ENCODE results near the gene SLC2A2. TPM values are rescaled to one million over a fixed set of nuclear protein-coding genes. Genes with fewer than 3 reads are reported as not detected.

The SLC2A2 gene
- total and polyA plus RNA-seq, 7 donors = not detected

DNA sequence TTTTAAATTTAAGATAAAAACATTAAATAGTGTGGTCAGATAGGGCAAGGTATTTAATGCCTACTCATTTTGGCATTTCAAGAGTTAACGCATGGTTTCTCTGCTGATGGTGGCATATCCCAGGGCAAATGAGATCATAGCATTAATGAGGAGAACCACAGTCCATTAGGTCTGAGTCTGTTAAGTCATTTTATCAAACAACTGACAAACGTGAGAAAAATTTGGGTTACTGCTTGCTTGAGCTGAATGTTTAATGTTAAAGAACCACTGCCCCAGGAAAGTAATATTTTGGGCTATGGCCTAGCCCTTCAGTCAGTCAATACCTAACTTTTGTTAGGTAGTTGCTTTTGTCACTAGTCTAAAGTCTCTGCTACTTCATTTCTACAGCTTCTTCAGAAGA lies 37.9 kb upstream of the SLC2A2 start:
- peaks cover 0 to 49% (median 2%) of the 10 kb centered on the region in 4 donors for H3K36me3 ChIP-seq
- WGBS, 2 donors = 77 to 88% methylated on average over 2 of the region's 2 CpGs
- intact Hi-C loops (cut with DNase I) = no loop called here
- H3K9me3 ChIP-seq = no peaks in the 10 kb centered on the region
- H3K4me3 ChIP-seq = no peak overlapping the region
- H3K27me3 ChIP-seq = no peaks in the 10 kb centered on the region
- DNase-seq = no peak
- H3K27ac ChIP-seq = no peak overlapping the region
- TF ChIP-seq CTCF (IDR thresholded peaks at IDR 0.05) = no peak
- no peak for TF ChIP-seq POLR2A (IDR thresholded peaks at IDR 0.05)
- TF ChIP-seq EP300 (IDR thresholded peaks at IDR 0.05) = no peak
- TF ChIP-seq POLR2AphosphoS5 (IDR thresholded peaks at IDR 0.05) = no peak
- no peaks in the 10 kb centered on the region for H3K4me1 ChIP-seq

DNA sequence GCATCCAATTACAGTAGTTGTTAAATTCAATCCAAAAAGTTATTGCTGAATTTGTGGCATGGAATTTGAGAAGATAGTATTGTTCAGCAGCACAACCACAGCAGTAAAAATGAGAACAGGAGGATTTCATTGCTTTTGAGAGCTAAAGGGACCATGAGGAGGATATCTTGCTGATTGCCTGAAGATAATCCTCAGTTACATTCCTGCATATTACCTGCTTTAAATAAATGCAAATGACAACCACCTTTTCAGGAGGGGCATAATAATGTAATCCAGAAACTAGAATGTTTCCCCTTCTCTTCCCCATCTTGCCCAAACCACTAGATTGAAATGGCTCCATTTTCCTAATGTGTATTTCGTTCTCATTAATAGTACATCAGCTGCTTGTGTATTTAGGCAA lies 35.2 kb upstream of the SLC2A2 start:
- H3K36me3 ChIP-seq = peaks cover 0 to 29% (median 2%) of the 10 kb centered on the region in 4 donors
- TF ChIP-seq EP300 (IDR thresholded peaks at IDR 0.05) = no peak
- TF ChIP-seq CTCF (IDR thresholded peaks at IDR 0.05) = no peak
- 95 to 97% methylated on average over 1 of the region's 1 CpG for whole genome bisulfite sequencing, 2 donors

GRCh38 chr3:171059978-171060377 lies 33.5 kb upstream of the SLC2A2 start:
- TF ChIP-seq CTCF (IDR thresholded peaks at IDR 0.05) = no peak
- Histone ChIP-seq H3K27ac (no peak overlapping the region), H3K4me1 (no peaks in the 10 kb centered on the region), H3K4me3 (no peak overlapping the region), H3K9me3 (no peaks in the 10 kb centered on the region), H3K27me3 (no peaks in the 10 kb centered on the region), H3K36me3 (peaks cover 0 to 13% (median 2%) of the 10 kb centered on the region in 4 donors)
- DNase-seq = no peak
- 88 to 90% methylated on average over 3 of the region's 3 CpGs for WGBS, 2 donors
- intact Hi-C loops (cut with DNase I) = no loop called here

More for the DNA sequence above, 35.2 kb upstream of the SLC2A2 start:
- Histone ChIP-seq H3K4me3 (no peak overlapping the region), H3K27ac (no peak overlapping the region), H3K9me3 (no peaks in the 10 kb centered on the region), H3K27me3 (no peaks in the 10 kb centered on the region), H3K4me1 (no peaks in the 10 kb centered on the region)
- no peak for DNase-seq
- intact Hi-C loops (cut with DNase I) = no loop called here

- TF ChIP-seq EP300 (IDR thresholded peaks at IDR 0.05) = no peak
- TF ChIP-seq POLR2A (IDR thresholded peaks at IDR 0.05) = no peak
- TF ChIP-seq CTCF (IDR thresholded peaks at IDR 0.05) = no peak
- no peak for TF ChIP-seq POLR2AphosphoS5 (IDR thresholded peaks at IDR 0.05)
- no peak overlapping the region for H3K4me3 ChIP-seq
- H3K27ac ChIP-seq = no peak overlapping the region
- no peak for DNase-seq
- H3K36me3 ChIP-seq = peaks cover 0 to 13% (median 2%) of the 10 kb centered on the region in 4 donors
- intact Hi-C loops (cut with DNase I) = no loop called here
- H3K9me3 ChIP-seq = no peaks in the 10 kb centered on the region
- H3K27me3 ChIP-seq = no peaks in the 10 kb centered on the region
- no peaks in the 10 kb centered on the region for H3K4me1 ChIP-seq
Observed at GRCh38 chr3:171058873-171059603, 32.5 kb upstream of the SLC2A2 start.

DNA sequence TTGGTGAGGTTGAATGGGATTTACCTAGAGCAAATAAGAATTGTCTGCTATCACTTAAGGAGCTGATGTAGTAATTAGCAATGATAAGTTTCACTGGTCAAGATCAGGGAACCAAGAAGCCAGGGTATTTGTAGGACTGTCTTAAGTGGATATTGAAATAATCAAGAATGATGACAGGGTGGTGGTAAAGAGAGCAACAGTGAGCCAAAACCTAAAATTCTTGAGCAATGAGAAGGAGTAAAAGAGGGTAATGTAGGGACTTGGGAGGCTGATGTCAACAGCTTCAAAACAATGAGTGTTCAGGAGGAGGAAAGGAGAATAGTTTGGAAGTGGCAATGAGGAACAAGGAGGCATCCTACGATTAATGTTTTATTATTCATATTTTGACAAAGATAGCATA lies 31.5 kb upstream of the SLC2A2 start:
- no peak overlapping the region for H3K4me3 ChIP-seq
- WGBS, 2 donors = 93 to 95% methylated on average over 1 of the region's 1 CpG
- H3K4me1 ChIP-seq = no peaks in the 10 kb centered on the region
- no peaks in the 10 kb centered on the region for H3K9me3 ChIP-seq
- H3K27me3 ChIP-seq = no peaks in the 10 kb centered on the region
- no peak for DNase-seq
- H3K27ac ChIP-seq = no peak overlapping the region
- intact Hi-C loops (cut with DNase I) = no loop called here
- no peak for TF ChIP-seq EP300 (IDR thresholded peaks at IDR 0.05)
- TF ChIP-seq POLR2AphosphoS5 (IDR thresholded peaks at IDR 0.05) = no peak
- no peak for TF ChIP-seq CTCF (IDR thresholded peaks at IDR 0.05)
- no peak for TF ChIP-seq POLR2A (IDR thresholded peaks at IDR 0.05)
- H3K36me3 ChIP-seq = peaks cover 0 to 5% (median 0%) of the 10 kb centered on the region in 4 donors
